HG02623 (cell line): ENCODE results near the gene TECPR1.
"Not testable (repeated sequence)": the region's sequence is repeated elsewhere in the genome, so short reads cannot be mapped to it uniquely, and the experiment has no call there.

Source experiments
- ATAC-seq: cut with Tn5 transposase; IDR thresholded peaks from one replicate; pipeline ENCODE4 v1.9.1; 2021; ENCODE audit warnings: moderate library complexity; ENCODE audit not compliant: unreplicated experiment

Gene TECPR1

DNA sequence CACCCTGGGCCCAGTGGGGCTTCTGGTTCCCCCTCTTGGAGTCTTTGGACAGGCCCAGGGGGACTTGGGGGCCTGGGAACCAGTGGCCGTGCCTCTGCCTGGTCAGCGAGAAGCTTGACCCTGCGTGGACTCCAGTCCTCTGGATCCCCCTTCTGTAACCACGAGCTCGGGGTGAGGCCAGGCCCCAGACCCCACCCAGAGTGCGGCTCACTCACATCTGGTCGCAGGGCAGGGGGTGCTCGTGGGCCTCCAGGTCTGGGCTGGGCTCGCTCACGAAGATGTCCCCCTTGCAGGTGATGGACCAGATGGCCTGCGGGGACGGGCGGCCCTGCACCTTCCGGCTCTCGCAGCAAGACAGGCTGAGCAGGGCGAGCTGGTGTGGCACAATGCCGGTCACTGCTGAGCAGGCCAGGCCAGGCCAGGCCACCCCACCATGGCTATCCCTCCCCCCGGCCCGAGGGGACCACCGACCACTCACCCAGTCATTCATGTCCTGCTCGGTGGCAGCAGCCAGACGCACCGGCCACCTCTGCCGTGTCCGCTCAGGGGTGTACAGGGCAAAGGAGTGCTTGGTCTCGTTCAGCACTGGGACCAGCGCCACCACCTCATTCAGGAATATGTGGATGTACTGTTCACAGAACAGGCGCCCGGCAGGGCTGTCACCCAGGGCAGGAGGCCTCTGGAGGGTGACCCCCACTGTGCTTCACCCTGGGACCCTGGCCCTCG is 21.1 kb downstream of the TECPR1 start:
- no peak for ATAC-seq

DNA sequence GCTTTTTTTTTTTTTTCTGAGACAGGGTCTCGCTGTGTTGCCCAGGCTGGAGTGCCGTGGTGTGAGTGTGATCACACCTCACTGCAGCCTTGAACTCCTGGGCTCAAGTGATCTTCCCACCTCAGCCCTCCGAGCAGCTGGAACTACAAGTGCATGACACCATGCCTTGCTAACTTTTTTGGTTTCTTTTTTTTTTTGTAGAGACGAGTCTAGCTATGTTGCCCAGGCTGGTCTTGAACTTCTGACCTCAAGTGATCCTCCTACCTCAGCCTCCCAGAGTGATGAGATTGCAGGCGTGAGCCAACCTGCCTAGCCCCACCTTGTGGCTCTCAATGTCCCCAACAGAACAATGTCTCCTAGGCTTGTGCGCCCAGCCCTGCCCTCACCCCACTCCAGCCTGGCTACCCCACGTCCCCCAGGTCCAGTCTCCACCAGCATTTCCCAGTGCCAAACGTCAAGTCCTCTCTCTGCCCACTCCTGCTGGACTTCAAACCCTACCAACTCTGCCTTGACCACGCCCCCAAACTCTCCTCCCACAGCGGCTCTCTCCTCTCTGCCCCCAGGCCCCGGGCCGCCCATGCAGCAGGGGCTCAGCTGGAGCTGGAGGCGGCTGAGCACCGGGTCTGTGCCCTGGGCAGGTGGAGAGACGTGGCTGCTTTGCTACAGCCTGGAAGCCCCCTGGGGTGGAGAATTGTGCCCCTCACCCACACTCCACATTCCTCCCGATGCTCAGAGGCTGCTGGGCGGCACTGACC is 21.9 kb downstream of the TECPR1 start:
- ATAC-seq: no peak

GRCh38 chr7:98229441-98229840 is 22.6 kb downstream of the TECPR1 start:
- ATAC-seq: no peak

GRCh38 chr7:98228801-98229200 is 23.2 kb downstream of the TECPR1 start:
- no peak for ATAC-seq

GRCh38 chr7:98227939-98228338 is 24.1 kb downstream of the TECPR1 start:
- no peak for ATAC-seq

GRCh38 chr7:98225913-98226614 is 26.0 kb downstream of the TECPR1 start:
- ATAC-seq: no peak

GRCh38 chr7:98224701-98225181 is 27.3 kb downstream of the TECPR1 start:
- no peak for ATAC-seq

- no peak for ATAC-seq
Observed at GRCh38 chr7:98223898-98224700, 27.9 kb downstream of the TECPR1 start.

DNA sequence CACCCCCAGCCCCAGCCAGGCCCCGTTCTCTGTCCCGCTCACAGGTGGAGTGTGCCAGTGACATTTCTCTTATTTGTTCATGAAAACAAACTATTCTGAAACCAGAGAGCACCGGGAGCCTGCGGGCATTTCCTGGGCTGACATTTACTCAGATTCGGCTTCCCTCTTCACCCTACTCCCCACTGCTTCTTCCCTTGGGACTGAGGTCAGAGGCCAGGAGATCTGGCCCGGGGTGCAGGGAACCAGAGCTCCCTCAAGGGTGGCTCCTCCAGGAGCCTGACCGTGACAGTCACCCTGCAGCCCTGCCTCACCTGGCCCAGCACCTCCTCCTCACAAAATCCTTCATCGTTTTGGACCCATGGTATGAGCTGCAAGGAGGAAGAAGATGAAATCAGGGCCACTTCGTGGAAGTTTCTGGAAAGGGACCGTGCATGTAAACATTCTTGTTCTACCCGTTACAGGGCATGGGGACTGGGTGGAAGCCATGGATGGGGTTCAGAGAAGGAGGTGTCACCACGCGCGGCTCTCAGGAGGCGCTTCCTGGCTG is 28.6 kb downstream of the TECPR1 start:
- ATAC-seq: no peak

- no peak for ATAC-seq
Observed at GRCh38 chr7:98222533-98223195, 29.4 kb downstream of the TECPR1 start.

DNA sequence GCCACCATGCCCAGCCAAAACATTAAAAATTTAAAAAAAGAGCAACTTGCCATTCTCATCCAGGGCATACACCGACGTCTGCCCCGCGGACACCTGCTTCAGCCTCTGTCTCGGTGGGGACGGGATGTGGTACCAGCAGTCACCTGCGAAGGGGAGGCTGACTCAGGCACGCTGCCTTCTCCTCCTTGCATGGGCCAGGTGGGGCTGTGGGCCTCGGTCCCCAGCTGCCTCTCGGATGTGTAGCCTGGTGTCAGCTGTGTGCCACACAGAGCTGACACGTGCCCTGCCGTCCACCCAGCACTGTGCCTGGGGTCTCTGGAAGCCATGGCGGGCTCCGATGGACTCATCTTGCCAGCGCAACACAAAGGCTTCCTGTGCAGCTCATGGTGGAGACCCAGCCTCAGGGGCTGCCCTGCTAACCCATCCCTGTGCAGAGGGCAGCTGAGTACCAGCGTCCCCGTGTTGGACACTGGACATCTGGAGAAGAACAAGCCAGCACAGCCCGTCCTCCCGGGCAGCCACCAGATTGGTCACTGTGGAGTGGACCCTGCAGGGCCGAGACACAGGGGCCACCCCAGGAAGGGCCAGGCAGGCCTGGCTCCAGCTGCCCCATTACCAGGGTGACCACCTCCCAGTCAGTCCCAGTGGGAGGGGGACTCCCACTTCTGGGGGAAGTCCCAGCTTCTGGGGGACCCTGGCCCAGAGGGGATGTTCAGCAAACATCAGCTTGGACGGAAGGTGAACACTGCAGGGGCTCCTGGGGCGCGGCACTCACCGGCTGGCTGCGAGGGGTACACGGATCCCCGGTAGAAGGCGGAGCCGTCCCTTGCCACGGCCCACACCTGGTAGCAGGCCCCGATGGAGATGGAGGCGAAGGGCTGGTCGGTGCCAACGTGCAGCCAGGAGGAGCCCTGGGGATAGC is 30.2 kb downstream of the TECPR1 start:
- no peak for ATAC-seq

DNA sequence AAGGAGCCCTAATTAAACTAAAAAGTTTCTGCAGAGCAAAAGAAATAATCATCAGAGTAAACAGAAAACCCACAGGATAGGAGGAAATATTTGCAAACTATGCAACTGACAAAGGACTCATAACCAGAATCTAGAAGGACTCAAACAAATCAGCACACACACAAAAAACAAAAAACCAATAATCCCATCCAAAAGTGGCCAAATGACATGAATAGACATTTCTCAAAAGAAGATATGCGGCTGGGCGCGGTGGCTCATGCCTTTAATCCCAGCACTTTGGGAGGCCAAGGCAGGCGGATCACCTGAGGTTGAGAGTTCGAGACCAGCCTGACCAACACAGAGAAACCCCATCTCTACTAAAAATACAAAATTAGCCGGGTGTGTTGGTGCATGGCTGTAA is 32.6 kb downstream of the TECPR1 start:
- ATAC-seq: not testable (repeated sequence)

DNA sequence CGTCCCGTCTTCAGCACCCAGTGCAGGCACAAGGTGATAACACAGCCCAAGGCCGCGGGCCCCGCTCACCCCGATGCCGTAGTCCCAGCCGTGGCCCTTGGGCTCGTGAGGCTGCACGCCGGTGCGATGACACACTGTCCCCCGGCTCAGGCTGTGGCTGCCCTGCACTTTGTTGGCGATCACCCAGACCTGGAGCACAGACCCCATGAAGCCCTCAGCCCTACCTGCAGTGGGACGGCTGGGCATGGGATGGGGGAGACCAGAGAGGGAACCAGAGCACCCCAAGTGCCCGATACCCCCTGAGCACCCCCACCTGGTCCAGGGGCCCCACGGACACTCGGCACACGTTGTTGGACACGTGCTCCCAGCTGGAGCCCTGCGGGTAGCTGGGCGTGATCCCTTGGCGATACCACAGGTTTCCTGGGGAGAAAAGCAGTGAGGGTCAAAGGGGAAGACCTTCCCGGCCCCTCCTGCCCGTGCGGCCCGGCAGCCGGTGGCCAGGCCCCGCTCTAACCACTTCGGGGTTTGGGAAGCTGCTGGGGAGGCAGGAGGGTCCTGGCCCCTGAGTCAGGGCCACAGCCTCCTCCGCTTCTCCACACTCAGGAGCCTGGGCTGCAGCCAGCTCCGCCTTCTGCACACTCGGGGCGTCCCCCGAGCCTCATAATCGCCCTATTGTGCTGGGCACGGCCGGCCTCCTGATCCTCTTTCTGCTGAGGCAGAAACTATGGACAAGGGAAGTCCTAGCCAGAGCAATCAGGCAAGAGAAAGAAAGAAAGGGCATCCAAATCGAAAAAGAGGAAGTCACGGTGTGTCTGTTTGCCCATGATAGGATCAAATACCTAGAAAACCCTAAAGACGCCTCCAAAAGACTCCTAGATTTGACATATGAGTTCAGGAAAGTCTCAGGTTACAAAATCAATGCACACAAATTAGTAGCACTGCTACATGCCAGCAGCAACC is 34.1 kb downstream of the TECPR1 start:
- ATAC-seq: no peak

DNA sequence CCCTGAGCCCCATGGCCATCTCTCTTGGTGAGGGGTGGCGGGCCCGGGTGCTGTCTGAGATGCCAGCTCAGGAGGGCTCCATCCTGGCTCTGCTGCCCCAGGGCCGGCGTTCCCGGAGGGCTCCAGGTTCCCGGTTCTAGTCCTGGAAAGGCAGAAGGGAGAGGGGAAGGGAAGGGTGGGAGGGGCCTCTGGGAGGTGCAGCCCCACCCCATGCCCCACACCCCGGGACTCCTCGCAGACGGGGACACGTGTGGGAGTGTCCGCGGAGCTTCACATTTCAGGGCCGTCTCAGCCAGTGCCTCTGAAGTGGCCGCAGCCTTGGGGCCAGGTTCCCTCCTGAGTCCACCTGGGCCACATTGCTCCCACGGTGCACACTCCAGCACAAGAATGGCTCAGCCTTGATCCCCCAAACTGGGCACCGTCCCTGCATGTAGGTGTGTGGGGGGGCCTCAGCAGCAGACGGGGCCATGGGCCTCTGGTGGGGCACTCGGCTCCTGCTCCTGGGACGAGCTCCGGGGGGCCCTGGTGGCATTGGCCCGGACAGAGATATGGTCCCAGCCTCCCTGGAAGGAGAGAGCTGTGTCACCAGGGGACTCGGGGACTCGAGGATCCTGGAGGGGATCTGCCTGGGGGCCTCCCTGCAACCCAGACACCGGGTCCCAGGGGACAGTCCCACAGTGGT is 35.0 kb downstream of the TECPR1 start:
- ATAC-seq: no peak

DNA sequence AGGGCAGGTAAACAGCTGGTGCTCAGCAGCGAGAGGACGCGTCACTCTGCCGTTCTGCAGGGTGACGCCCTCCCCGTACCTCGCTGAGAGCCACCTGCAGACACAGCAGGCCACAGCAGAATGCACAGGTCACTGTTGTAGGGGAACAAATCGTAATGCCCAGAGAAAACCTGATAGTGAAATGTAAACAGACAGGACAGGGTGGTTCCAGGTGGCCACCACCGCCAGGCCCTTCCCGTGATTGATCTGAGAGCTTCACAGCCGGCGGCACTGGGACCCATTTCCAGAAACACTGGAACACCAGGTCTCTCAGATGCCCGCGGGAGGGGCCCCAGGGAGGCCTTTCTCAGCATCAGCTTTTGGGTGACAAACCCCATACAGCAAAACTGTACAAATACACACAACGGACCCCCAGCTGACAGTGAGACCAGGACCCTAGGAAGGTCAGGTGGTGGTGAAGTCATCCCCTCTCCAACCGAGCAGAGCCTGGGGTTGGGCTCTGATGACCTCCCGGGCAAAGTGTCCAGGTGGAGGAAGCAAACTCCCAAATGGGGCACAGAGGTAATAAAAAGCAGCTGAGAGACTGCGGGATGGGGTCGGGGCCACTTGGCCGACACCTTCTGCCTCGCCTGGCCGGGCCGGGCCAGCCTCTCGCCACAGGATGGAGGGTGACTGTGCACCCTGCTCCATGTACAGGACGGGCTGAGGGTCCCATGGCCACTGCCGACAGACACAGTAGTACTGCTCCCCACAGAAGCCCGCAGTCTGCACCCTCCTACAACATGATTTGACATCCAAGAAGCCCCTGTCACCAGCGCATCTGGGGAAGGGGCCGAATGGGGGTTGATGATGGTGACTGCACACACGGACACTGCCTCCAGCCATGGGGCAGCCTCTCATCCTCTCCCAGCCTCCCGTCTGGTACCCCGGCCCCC is 36.2 kb downstream of the TECPR1 start:
- no peak for ATAC-seq

DNA sequence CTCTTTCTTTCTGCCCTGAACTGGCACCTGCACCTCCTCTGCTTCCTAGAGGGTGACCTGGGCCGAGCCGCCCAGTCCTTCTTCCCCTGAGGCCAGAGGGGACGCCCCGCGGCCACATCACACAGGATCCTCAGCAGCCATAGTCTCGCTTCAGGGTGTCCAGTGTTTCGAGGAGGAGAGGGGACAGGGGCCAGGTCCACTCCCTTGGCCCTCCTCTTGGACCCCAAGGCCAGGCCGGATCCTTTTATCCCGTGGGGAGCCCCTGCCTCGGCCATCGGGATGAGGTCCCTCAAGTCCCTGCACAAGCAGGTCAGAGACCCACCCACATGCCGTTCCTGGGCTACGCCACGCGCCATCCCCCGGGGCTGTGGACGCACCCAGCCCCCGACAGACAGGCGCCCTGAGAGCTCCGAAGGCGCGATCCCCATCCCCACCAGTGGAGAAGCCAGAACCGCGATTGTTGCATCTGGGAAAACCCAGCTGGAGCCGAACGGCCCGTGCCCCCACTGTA is 37.2 kb downstream of the TECPR1 start:
- ATAC-seq: no peak
